GM21529 (cell line): ENCODE measurements around the gene SGCG.
"Not testable (repeated sequence)": the region's sequence is repeated elsewhere in the genome, so short reads cannot be mapped to it uniquely, and the experiment has no call there.

Experiments
- ATAC-seq: cut with Tn5 transposase; IDR thresholded peaks from one replicate; pipeline ENCODE4 v1.9.1; 2021; ENCODE audit not compliant: unreplicated experiment

SGCG gene

GRCh38 chr13:23205807-23206206 is 25.0 kb downstream of the SGCG start:
- no peak for ATAC-seq

GRCh38 chr13:23212671-23213070 is 31.9 kb downstream of the SGCG start:
- ATAC-seq = no peak

- no peak for ATAC-seq
Observed at GRCh38 chr13:23231241-23231640, 50.5 kb downstream of the SGCG start.

GRCh38 chr13:23235994-23236393 is 55.2 kb downstream of the SGCG start:
- no peak for ATAC-seq

GRCh38 chr13:23243066-23243465 is 62.3 kb downstream of the SGCG start:
- no peak for ATAC-seq

- not testable (repeated sequence) for ATAC-seq
Observed at GRCh38 chr13:23248410-23248809, 67.6 kb downstream of the SGCG start.

- ATAC-seq = no peak
Observed at GRCh38 chr13:23254506-23254905, 73.7 kb downstream of the SGCG start.

- ATAC-seq = no peak
Observed at GRCh38 chr13:23267571-23267970, 86.8 kb downstream of the SGCG start.

GRCh38 chr13:23268441-23268840 is 87.7 kb downstream of the SGCG start:
- peak; percentile 84 for ATAC-seq

- ATAC-seq = no peak
Observed at GRCh38 chr13:23271331-23271730, 90.6 kb downstream of the SGCG start.

GRCh38 chr13:23273498-23273897 is 92.7 kb downstream of the SGCG start:
- ATAC-seq = no peak

- ATAC-seq = no peak
Observed at GRCh38 chr13:23279321-23279720, 98.5 kb downstream of the SGCG start.

- no peak for ATAC-seq
Observed at GRCh38 chr13:23288564-23288963, 107.8 kb downstream of the SGCG start.

GRCh38 chr13:23288995-23289394 is 108.2 kb downstream of the SGCG start:
- ATAC-seq = no peak

GRCh38 chr13:23289917-23290357 is 109.2 kb downstream of the SGCG start:
- no peak for ATAC-seq

GRCh38 chr13:23292586-23292985 is 111.8 kb downstream of the SGCG start:
- no peak for ATAC-seq

GRCh38 chr13:23314837-23315236 is 134.1 kb downstream of the SGCG start:
- not testable (repeated sequence) for ATAC-seq

- no peak for ATAC-seq
Observed at GRCh38 chr13:23319883-23320224, 139.1 kb downstream of the SGCG start.

- ATAC-seq = peak; percentile 11
Observed at GRCh38 chr13:23320926-23321534, 140.3 kb downstream of the SGCG start.

- peak; percentile 82 for ATAC-seq
Observed at GRCh38 chr13:23321535-23322241, 140.9 kb downstream of the SGCG start.

GRCh38 chr13:23322353-23323336 is 141.9 kb downstream of the SGCG start:
- ATAC-seq = no peak
